Fibroblast of skin of right quadriceps (primary cell): Measurements from ENCODE around the gene MMD.
A peak's percentile ranks its signal among the peaks of the same experiment; 100 is the strongest.
"Not testable (repeated sequence)": the region's sequence is repeated elsewhere in the genome, so short reads cannot be mapped to it uniquely, and the experiment has no call there.

Source experiments
- DNase-seq: peaks from one replicate; pipeline ENCODE4 v3.0.0-alpha.2; 2013

The MMD gene

GRCh38 chr17:55418369-55419268 lies 3.0 kb downstream of the MMD start:
- no peak for DNase-seq

- no peak for DNase-seq
These were observed 4.0 kb downstream of the MMD start for GRCh38 chr17:55417411-55418268.

- DNase-seq = no peak
These were observed 5.1 kb downstream of the MMD start for GRCh38 chr17:55416470-55417052.

GRCh38 chr17:55416000-55416399 lies 5.6 kb downstream of the MMD start:
- no peak for DNase-seq

GRCh38 chr17:55414983-55415382 lies 6.7 kb downstream of the MMD start:
- no peak for DNase-seq

GRCh38 chr17:55413825-55414489 lies 7.7 kb downstream of the MMD start:
- no peak for DNase-seq

GRCh38 chr17:55411463-55411855 lies 10.2 kb downstream of the MMD start:
- DNase-seq = no peak

GRCh38 chr17:55410722-55411462 lies 10.7 kb downstream of the MMD start:
- no peak for DNase-seq

GRCh38 chr17:55409030-55409800 lies 12.4 kb downstream of the MMD start:
- no peak for DNase-seq

- DNase-seq = no peak
These were observed 13.7 kb downstream of the MMD start for GRCh38 chr17:55407641-55408566.

- DNase-seq = no peak
These were observed 16.0 kb downstream of the MMD start for GRCh38 chr17:55405600-55405999.

- DNase-seq = not testable (repeated sequence)
These were observed 17.4 kb downstream of the MMD start for GRCh38 chr17:55404197-55404596.

GRCh38 chr17:55402374-55402773 lies 19.3 kb downstream of the MMD start:
- no peak for DNase-seq

- peak; percentile 15 for DNase-seq
These were observed 22.9 kb downstream of the MMD start for GRCh38 chr17:55398689-55399088.

GRCh38 chr17:55395803-55396505 lies 25.7 kb downstream of the MMD start:
- DNase-seq = no peak

- DNase-seq = no peak
These were observed 27.1 kb downstream of the MMD start for GRCh38 chr17:55394357-55395021.

GRCh38 chr17:55391764-55392467 lies 29.7 kb downstream of the MMD start:
- no peak for DNase-seq

- DNase-seq = no peak
These were observed 30.3 kb downstream of the MMD start for GRCh38 chr17:55391244-55391757.
